Hematopoietic multipotent progenitor cell treated with erythropoietin and hydrocortisone succinate and interleukin-3 and kit ligand, for 4 days (in vitro differentiated cells): ENCODE data around the gene C5orf15.

ENCODE experiments used
- DNase-seq: peaks from one replicate; pipeline ENCODE4 v3.0.0-alpha.2; 2015

Gene C5orf15

DNA sequence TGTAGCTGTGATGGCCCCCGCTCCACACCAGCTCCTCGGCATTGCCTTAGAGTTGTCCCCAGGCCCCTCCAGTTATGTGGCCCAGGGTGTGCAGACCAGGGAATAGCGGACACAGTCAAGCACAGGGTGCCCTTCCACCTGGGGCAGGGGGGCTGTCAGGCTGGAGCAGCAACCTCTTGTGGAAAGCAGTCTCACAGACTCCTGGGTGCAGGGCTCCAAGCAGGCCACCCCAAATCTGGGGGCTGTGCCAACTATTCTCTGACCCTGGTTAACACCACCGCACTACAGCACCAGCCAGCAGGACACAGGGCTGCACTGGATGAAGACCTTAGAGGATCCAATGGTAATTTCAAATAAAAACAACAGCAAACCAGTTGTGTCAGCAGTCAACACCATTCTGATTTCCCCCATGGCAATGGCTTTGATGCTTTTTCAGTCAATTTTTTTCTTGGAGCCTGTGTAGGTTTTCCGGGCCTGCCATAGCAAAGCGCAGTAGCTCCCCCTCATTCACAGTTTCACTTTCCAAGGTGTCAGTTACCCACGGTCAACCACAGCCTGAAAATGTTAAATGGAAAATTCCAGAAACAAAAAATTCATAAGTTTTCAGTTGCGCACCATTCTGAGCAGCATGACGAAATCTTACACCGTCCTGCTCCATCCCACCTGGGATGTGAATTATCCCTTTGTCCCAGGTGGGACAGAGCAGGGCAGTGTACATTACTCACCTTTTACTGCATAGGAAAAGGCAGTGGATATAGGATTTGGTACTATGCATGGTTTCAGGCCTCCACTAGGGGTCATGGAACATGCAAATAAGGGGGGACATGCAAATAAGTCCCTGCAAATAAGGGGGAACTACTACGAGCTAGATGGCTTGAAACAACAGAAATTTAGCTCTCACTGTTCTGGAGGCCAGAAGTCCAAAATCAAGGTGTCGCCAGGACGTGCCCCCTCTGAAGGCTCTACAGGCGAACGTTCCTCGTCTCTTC is 49.0 kb downstream of the C5orf15 start:
- peak; percentile 32 for DNase-seq

DNA sequence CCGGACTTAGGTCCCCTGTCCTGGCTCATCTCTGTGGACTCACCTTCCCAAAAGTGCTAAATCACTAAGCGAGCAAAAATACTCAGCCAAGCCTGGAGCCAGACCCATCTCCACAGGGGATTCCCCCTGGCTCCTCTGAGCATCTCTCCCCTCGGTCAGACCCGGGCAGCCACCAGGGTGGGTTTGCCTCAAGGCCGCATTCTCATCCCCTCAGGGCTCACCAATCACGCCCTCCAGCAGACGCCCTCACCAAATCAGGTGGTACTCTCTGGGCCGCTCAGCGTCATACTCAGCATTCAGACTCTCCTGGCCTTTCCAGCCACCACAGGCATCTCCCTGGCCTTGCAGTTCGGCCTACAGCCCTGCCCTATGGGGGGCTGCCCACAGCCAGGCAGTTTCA is 49.7 kb downstream of the C5orf15 start:
- no peak for DNase-seq

DNA sequence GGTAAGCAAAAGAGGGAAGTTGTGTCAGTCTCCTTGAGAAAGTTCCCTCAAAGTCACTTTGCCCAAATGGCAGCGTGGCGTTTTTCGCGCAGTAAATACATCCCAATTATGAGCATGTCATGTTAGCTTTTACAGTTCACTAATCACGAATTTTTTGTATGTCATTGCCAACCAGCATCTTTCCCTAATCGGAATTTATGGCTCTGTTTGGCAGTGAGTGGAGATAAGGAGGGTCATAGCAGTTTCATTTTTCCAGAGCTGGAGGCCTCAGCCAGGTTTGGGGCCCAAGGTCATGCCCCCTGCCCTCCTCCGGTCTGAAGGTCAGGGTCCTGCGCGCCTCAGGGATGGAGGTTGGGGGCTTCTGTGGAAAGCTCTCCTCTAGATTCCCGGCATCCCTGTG is 50.1 kb downstream of the C5orf15 start:
- DNase-seq, result no peak

GRCh38 chr5:133917785-133918184 is 50.6 kb downstream of the C5orf15 start:
- DNase-seq, result no peak

GRCh38 chr5:133916914-133917313 is 51.5 kb downstream of the C5orf15 start:
- no peak for DNase-seq

DNA sequence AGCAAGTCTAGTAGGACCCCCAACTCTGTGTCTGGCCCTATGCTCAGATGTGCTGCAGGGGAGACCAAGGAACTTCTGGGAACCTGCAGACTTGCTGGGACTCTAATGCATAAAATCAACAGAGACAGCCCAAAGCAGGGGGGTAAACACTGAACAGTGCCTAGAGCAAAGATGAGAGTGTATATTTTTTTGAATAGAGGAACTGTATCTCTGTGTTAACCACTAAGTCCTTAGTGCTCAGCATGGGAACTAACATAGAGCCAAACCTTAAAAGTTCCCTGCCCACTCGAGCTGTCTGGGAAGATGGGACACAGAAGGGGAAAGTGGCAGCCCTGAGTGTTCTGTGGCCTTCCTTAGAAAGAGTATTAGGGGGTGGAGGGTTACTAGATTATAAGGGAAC is 51.9 kb downstream of the C5orf15 start:
- DNase-seq, result no peak

DNA sequence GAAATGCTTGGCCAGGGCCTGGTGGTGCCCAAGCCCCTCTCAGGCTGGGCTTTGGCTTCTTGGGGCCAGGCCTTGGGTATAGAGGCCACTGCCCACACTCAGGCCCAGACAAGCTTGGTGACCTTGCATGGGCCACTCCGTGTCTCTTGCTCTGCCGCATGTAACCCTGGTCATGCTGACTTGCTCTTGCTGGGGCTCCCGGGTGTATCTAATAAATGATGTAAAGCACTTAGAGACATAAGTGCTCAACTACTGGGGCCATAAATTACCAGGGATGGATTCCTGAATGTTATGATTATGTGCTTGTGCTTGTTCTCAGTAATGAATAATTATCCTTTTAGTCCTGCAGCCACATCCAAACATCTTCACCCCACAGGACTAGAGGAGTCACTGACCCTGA is 54.0 kb downstream of the C5orf15 start:
- DNase-seq, result no peak

- no peak for DNase-seq
These were observed 54.8 kb downstream of the C5orf15 start for GRCh38 chr5:133913413-133914155.

GRCh38 chr5:133912951-133913350 is 55.5 kb downstream of the C5orf15 start:
- DNase-seq, result no peak

- DNase-seq, result no peak
These were observed 57.9 kb downstream of the C5orf15 start for GRCh38 chr5:133910571-133910970.

DNA sequence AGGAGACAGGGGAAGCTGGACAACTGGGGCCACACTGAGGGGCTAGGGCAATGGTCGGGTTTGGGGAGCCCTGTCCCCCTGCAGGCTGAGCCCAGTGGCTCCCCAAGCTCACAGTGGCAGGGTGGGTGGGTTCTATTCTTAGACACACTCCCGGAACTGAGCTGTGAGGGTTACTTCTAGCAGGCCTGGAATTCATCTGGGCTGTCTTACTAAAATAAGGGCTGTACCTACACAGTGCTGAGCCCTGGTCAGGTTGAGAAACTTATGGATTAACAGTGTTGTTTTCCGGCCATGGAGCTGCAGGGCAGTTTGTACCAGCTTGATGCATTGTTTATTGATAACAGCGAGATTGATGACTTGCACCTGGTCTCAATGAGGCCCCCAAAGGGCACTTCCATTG is 58.8 kb downstream of the C5orf15 start:
- no peak for DNase-seq

- DNase-seq, result peak; percentile 28
These were observed 61.4 kb downstream of the C5orf15 start for GRCh38 chr5:133907075-133907474.

- DNase-seq, result peak; percentile 13
These were observed 62.1 kb downstream of the C5orf15 start for GRCh38 chr5:133906303-133906702.
